ENCODE measurements around the gene KRTAP4-16. TPM values are rescaled to one million over a fixed set of nuclear protein-coding genes. Genes with fewer than 3 reads are reported as not detected.

The KRTAP4-16 gene
- not detected in 2 replicates for total RNA-seq

DNA sequence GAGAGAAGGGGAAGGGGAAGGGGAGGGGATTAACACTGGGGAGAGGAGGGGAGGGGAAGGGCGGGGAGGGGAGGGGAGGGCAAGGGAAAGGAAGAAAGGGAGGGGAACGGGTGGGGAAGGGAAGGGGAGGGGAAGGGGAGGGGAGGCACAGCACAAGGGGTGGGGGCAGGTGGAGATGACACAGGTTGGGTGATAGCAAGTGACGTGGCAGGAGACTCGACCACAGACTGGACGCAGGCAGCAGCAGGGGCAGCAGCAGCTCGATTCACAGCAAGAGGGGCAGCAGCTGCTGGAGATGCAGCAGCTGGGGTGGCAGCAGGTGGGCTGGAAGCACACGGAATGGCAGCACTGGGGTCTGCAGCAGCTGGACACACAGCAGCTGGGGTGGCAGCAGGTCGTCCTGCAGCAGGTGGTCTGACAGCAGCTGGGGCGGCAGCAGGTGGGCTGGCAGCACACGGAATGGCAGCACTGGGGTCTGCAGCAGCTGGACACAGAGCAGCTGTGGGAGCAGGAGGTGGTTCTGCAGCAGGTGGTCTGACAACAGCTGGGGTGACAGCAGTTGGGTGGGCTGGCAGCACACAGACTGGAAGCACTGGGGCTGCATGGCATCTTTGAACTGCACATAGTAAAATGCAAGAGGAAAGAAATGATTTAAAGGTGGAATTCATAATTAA, at the start of gene KRTAP4-16:
KRTAP4-16 (minus strand) TSS at position 624 of the 674 bp plus-strand sequence; CDS start at position 624, 0 bp downstream.

DNA sequence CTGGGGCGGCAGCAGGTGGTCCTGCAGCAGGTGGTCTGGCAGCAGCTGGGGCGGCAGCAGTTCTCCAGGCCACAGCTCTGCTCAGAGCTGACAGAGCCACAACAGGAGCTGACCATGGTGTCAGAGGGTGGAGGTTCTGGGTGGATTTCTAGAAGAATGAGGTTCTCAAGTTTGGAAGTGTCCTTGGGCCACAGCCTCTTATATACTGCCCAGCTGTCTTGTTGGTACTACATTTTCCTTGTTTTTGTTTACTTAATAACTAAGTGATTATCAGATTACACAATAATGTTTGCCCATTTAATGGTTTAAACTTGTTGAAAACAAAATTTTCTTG, 47.6 kb upstream of the KRTAP4-16 start, which contains the start of gene KRTAP4-5:
KRTAP4-5 (minus strand) TSS at position 174 of the 334 bp plus-strand sequence; CDS start at position 116, 58 bp downstream.

DNA sequence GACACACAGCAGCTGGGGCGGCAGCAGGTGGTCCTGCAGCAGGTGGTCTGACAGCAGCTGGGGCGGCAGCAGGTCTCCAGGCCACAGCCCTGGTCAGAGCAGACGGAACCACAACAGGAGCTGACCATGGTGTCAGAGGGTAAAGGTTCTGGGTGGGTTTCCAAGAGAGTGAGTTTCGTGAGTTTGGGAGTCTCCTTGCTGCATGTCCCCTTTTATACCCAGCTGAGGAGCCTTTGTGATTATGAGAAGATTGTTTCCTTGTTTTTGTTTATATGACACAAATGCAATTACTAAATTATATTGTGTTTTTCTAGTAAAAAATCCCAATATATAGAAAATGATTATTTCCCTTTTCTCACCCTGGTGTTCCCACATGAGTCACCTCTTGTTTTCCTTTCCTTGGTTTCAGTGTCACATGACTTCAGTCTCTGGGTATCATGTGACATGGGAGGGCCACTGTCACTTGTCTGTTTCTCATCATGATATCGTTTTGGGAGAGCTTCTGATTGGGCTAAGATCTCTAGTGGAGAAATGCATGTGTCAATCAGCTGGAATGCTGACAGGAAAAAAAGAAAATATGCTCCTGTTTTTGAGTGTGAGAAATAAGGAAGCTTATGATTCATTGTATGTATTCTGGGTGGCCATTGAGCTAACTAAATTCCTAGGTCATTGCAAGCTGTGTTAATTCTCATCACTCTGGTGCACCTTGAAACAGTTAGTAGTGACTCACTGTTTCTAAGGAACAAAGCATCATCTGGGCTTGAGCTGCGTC, 38.5 kb upstream of the KRTAP4-16 start, which contains the start of gene KRTAP4-6:
KRTAP4-6 (minus strand) TSS at position 185 of the 772 bp plus-strand sequence; CDS start at position 128, 57 bp downstream.

DNA sequence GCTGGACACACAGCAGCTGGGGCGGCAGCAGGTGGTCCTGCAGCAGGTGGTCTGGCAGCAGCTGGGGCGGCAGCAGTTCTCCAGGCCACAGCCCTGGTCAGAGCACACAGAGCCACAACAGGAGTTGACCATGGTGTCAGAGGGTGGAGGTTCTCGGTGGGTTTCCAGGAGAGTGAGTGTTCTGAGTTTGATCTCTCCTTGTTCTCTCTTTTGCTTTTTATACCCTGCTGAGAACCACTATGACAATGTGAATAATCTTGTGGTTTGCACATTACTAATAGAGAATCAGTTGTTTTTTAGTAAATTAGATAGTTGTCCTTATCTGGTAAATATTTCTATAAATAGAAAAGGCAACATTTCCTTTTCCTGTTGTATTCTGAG, 22.0 kb upstream of the KRTAP4-16 start, which contains the start of gene KRTAP4-12:
KRTAP4-12 (minus strand) TSS at position 192 of the 381 bp plus-strand sequence; CDS start at position 132, 60 bp downstream.

DNA sequence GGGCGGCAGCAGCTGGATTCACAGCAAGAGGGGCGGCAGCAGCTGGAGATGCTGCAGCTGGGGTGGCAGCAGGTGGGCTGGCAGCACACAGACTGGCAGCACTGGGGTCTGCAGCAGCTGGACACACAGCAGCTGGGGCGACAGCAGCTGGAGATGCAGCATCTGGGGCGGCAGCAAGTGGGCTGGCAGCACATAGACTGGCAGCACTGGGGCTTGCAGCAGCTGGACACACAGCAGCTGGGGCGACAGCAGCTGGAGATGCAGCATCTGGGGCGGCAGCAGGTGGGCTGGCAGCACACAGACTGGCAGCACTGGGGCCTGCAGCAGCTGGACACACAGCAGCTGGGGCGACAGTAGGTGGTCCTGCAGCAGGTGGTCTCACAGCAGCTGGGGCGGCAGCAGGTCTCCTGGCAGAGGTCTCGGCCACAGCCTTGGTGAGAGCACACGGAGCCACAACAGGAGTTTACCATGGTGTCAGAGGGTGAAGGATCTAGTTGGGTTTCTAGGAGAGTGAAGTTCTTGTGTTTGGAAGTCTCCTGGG, 15.9 kb upstream of the KRTAP4-16 start, which contains the start of gene KRTAP4-11:
KRTAP4-11 (minus strand) TSS at position 528 of the 541 bp plus-strand sequence; CDS start at position 470, 58 bp downstream.

DNA sequence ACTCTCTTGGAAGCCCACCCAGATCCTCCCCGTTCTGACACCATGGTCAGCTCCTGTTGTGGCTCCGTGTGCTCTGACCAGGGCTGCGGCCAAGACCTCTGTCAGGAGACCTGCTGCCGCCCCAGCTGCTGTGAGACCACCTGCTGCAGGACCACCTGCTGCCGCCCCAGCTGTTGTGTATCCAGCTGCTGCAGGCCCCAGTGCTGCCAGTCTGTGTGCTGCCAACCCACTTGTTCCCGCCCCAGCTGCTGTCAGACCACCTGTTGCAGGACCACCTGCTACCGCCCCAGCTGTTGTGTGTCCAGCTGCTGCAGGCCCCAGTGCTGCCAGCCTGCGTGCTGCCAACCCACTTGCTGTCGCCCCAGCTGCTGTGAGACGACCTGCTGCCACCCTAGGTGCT, 3.3 kb upstream of the KRTAP4-16 start, which contains the start of gene KRTAP4-9:
KRTAP4-9 (plus strand) TSS at position 43 of the 400 bp plus-strand sequence; CDS start at position 43, 0 bp downstream.

DNA sequence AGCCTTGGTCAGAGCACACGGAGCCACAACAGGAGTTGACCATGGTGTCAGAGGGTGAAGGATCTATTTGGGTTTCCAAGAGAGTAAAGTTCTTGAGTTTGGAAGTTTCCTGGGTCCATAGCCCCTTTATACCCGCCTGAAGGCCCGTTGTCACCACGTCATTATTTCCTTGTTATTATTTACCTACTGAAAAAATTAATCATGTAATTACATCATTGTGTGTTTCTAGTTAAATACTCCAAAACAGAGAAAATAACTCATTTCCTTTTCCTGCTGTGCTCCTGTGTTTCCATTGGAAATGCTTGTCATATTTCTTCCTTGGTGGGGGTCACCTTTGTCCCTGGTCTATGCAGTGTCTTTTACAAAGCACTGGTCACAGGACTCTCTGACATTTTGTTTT, 4.0 kb downstream of the KRTAP4-16 start, which contains the start of gene KRTAP4-8:
KRTAP4-8 (minus strand) TSS at position 101 of the 400 bp plus-strand sequence; CDS start at position 43, 58 bp downstream.

DNA sequence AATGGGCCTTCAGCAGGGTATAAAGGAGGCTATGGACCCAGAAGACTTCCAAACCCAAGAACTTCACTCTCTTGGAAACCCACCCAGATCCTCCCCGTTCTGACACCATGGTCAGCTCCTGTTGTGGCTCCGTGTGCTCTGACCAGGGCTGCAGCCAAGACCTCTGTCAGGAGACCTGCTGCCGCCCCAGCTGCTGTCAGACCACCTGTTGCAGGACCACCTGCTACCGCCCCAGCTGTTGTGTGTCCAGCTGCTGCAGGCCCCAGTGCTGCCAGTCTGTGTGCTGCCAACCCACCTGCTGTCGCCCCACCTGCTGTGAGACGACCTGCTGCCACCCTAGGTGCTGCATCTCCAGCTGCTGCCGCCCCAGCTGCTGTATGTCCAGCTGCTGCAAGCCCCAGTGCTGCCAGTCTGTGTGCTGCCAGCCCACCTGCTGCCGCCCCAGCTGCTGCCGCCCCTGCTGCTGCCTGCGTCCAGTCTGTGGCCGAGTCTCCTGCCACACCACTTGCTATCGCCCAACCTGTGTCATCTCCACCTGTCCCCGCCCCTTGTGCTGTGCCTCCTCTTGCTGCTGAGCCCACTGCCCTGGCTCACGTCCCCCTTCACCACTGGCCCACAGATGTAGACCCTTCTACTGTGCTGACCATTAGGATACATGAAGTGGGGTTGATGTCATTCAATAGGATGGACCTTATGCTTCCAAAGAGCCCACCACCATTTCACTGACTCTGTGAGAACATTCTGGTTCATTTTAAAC, 17.7 kb downstream of the KRTAP4-16 start, which contains the start of gene KRTAP4-7:
KRTAP4-7 (plus strand) TSS at position 51 of the 757 bp plus-strand sequence; CDS start at position 108, 57 bp downstream.

DNA sequence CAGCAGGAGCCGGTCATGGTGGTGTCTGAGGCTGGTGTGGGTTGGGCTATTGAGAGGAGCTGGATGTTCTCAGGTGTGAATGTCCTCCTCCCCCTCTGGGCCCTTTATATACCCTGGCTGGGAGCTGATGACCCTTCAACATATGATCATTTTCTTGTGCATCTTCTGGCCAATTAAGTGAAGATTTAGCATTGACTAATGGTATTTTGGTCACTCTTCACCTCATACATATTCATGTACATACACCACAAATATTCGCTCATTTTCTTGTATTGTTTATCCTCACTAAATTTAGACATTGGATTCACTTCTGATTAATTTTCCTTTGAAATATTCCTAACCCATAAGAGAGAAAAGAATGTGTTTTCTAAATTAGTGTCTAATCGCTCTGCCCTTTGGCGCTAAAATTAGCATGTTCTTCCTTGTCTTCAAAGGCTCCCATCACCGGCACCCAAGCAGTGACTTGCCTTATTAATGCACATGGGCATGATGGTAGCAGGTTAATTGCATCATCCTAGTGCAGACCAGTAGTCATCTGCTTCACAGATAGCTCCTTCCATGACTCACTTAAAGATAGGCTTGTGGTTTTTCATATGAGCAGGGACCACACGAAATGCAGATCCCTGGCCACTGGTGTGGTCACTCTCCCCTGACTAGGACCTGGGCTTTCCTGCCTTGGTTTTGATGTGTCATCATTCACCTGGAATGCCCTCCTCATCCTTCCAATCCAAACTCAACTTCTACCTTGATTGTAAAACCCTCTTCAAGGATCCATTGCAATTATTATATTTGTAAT, 36.0 kb downstream of the KRTAP4-16 start, which contains the start of gene KRTAP2-4:
KRTAP2-4 (minus strand) TSS at position 51 of the 796 bp plus-strand sequence; CDS start at position 17, 34 bp downstream.

DNA sequence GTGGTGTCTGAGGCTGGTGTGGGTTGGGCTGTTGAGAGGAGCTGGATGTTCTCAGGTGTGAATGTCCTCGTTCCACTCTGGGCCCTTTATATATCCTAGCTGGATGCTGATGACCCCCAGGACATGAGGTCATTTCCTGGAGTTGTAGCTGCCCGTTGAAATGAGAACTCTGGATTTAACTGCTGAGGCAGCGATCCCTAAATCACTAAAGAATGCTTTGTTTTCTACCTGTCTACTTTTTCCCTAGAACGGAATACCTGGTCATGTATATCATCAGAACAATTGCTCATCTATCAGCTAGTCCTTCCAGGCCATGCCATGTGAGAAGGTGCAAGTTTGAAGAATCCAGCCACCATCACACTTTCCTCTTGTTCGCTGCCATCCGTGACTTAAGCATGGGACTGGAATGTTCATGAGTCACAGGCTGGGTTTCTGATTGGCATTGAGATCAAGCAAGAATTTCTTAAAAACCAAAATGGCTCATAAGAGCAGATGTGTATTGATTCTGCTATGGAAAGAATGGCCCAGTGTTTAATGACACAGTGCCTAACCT, 41.9 kb downstream of the KRTAP4-16 start, which contains the start of gene KRTAP2-3:
KRTAP2-3 (minus strand) TSS at position 63 of the 553 bp plus-strand sequence. CDS start 64 bp downstream, outside the sequence.

DNA sequence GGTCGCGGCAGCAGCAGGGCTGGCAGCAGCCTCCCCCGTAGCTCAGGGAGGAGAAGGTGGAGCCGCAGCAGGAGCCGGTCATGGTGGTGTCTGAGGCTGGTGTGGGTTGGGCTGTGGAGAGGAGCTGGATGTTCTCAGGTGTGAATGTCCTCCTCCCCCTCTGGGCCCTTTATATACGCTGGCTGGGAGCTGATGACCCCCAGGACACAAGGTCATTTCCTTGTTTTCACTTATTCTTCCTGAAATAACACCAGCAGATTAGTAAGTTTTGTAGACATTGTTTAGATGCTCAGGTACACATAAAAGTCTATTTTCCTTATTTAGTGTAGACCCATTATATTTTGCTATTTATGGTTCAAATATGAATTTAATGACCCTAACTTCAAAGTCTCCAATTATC, 46.9 kb downstream of the KRTAP4-16 start, which contains the start of gene KRTAP2-2:
KRTAP2-2 (minus strand) TSS at position 101 of the 400 bp plus-strand sequence; CDS start at position 82, 19 bp downstream.

Other genes starting within 250 kb of the KRTAP4-16 start
- not detected in 2 replicates for gene KRT12, start 235.0 kb downstream of the KRTAP4-16 start, total RNA-seq
- not detected in 2 replicates for gene KRT20, start 217.0 kb downstream of the KRTAP4-16 start, total RNA-seq
- 0.16 and 0.85 TPM in 2 replicates for gene KRT23, start 164.6 kb downstream of the KRTAP4-16 start, total RNA-seq
- gene KRT39, start 135.3 kb downstream of the KRTAP4-16 start, total RNA-seq: not detected in 2 replicates
- not detected in 2 replicates for gene KRT40, start 117.9 kb downstream of the KRTAP4-16 start, total RNA-seq
- gene KRTAP3-3, start 108.0 kb downstream of the KRTAP4-16 start, total RNA-seq: not detected in 2 replicates
- gene KRTAP3-2, start 102.3 kb downstream of the KRTAP4-16 start, total RNA-seq: not detected in 2 replicates
- gene KRTAP3-1, start 93.1 kb downstream of the KRTAP4-16 start, total RNA-seq: not detected in 2 replicates
- gene KRTAP1-5, start 75.0 kb downstream of the KRTAP4-16 start, total RNA-seq: 1.5 and 6.0 TPM in 2 replicates
- not detected in 2 replicates for gene KRTAP1-4, start 72.0 kb downstream of the KRTAP4-16 start, total RNA-seq
- gene KRTAP1-3, start 67.3 kb downstream of the KRTAP4-16 start, total RNA-seq: not detected in 2 replicates
- not detected in 2 replicates for gene KRTAP1-1, start 60.8 kb downstream of the KRTAP4-16 start, total RNA-seq
- not detected in 2 replicates for gene KRTAP2-1, start 54.9 kb downstream of the KRTAP4-16 start, total RNA-seq
- not detected in 2 replicates for gene KRTAP2-2, start 47.0 kb downstream of the KRTAP4-16 start, total RNA-seq
- not detected in 2 replicates for gene KRTAP2-3, start 42.1 kb downstream of the KRTAP4-16 start, total RNA-seq
- not detected in 2 replicates for gene KRTAP2-4, start 36.3 kb downstream of the KRTAP4-16 start, total RNA-seq
- gene KRTAP4-7, start 18.1 kb downstream of the KRTAP4-16 start, total RNA-seq: not detected in 2 replicates
- not detected in 2 replicates for gene KRTAP4-8, start 4.1 kb downstream of the KRTAP4-16 start, total RNA-seq
- gene KRTAP4-9, start 3.2 kb upstream of the KRTAP4-16 start, total RNA-seq: not detected in 2 replicates
- gene KRTAP4-11, start 16.2 kb upstream of the KRTAP4-16 start, total RNA-seq: not detected in 2 replicates
- not detected in 2 replicates for gene KRTAP4-12, start 22.0 kb upstream of the KRTAP4-16 start, total RNA-seq
- not detected in 2 replicates for gene KRTAP4-6, start 38.3 kb upstream of the KRTAP4-16 start, total RNA-seq
- not detected in 2 replicates for gene KRTAP4-5, start 47.6 kb upstream of the KRTAP4-16 start, total RNA-seq
- not detected in 2 replicates for gene KRTAP4-4, start 58.5 kb upstream of the KRTAP4-16 start, total RNA-seq
- not detected in 2 replicates for gene KRTAP4-3, start 66.0 kb upstream of the KRTAP4-16 start, total RNA-seq
- not detected in 2 replicates for gene KRTAP4-2, start 76.0 kb upstream of the KRTAP4-16 start, total RNA-seq
- not detected in 2 replicates for gene KRTAP4-1, start 82.7 kb upstream of the KRTAP4-16 start, total RNA-seq
- not detected in 2 replicates for gene KRTAP9-1, start 87.7 kb upstream of the KRTAP4-16 start, total RNA-seq
- not detected in 2 replicates for gene KRTAP9-2, start 124.4 kb upstream of the KRTAP4-16 start, total RNA-seq
- not detected in 2 replicates for gene KRTAP9-3, start 130.2 kb upstream of the KRTAP4-16 start, total RNA-seq
- gene KRTAP9-8, start 135.8 kb upstream of the KRTAP4-16 start, total RNA-seq: not detected in 2 replicates
- gene KRTAP9-4, start 147.5 kb upstream of the KRTAP4-16 start, total RNA-seq: not detected in 2 replicates
- gene KRTAP9-9, start 153.2 kb upstream of the KRTAP4-16 start, total RNA-seq: not detected in 2 replicates
- not detected in 2 replicates for gene KRTAP9-6, start 163.2 kb upstream of the KRTAP4-16 start, total RNA-seq
- not detected in 2 replicates for gene KRTAP9-7, start 173.5 kb upstream of the KRTAP4-16 start, total RNA-seq
- not detected in 2 replicates for gene KRTAP29-1, start 200.6 kb upstream of the KRTAP4-16 start, total RNA-seq
- not detected in 2 replicates for gene KRTAP16-1, start 207.1 kb upstream of the KRTAP4-16 start, total RNA-seq
- not detected in 2 replicates for gene KRTAP17-1, start 213.5 kb upstream of the KRTAP4-16 start, total RNA-seq
- not detected in 2 replicates for gene KRT33A, start 248.6 kb upstream of the KRTAP4-16 start, total RNA-seq